ENCODE data around the gene EMC8. TPM values are rescaled to one million over a fixed set of nuclear protein-coding genes. Genes with fewer than 3 reads are reported as not detected.
A peak's percentile ranks its signal among the peaks of the same experiment; 100 is the strongest.

EMC8 gene
- polyA plus RNA-seq, 1 experiment = 30.5 TPM

DNA sequence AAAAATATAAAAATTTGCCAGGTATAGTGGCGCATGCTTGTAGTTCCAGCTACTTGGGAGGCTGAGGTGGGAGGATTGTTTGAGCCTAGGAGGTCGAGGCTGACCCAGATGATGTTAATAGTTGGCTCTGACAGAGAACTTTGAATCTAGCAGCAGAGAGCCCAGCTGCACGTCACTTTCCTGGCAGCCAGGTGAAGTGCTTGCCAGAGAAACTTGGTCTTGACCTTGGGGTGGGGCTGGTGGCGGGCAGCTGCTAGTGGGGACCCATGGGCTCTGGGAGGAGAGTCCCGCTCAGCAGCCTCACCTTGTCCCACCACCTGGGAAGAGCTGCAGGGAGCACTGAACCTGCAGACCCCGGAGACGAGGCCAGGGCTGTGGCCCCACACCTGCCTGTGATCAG lies 45.4 kb downstream of the EMC8 start:
- TF ChIP-seq, protein P1, sequence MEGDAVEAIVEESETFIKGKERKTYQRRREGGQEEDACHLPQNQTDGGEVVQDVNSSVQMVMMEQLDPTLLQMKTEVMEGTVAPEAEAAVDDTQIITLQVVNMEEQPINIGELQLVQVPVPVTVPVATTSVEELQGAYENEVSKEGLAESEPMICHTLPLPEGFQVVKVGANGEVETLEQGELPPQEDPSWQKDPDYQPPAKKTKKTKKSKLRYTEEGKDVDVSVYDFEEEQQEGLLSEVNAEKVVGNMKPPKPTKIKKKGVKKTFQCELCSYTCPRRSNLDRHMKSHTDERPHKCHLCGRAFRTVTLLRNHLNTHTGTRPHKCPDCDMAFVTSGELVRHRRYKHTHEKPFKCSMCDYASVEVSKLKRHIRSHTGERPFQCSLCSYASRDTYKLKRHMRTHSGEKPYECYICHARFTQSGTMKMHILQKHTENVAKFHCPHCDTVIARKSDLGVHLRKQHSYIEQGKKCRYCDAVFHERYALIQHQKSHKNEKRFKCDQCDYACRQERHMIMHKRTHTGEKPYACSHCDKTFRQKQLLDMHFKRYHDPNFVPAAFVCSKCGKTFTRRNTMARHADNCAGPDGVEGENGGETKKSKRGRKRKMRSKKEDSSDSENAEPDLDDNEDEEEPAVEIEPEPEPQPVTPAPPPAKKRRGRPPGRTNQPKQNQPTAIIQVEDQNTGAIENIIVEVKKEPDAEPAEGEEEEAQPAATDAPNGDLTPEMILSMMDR (IDR thresholded peaks at IDR 0.05; ENCODE audit: low read depth, low read length) = no peak
- Histone ChIP-seq H3K27me3 (ENCODE audit: control insufficient read depth, insufficient read depth, low read length) (no peaks in the 10 kb centered on the region), H3K4me3 (ENCODE audit: low read depth, low read length) (no peak overlapping the region), H3K27ac (ENCODE audit: low read depth, low read length) (no peak overlapping the region), H3K9me3 (ENCODE audit: control insufficient read depth, insufficient read depth, low read length) (no peaks in the 10 kb centered on the region)
- POLR2A ChIA-PET = no interaction called here
- CTCF ChIA-PET = interaction anchor here (0.7 kb wide), 1 partner anchor 18 kb away, joined by 3 read pairs; no protein-coding TSS in a partner anchor
- no peak for DNase-seq (ENCODE audit: low read depth, low spot score)

DNA sequence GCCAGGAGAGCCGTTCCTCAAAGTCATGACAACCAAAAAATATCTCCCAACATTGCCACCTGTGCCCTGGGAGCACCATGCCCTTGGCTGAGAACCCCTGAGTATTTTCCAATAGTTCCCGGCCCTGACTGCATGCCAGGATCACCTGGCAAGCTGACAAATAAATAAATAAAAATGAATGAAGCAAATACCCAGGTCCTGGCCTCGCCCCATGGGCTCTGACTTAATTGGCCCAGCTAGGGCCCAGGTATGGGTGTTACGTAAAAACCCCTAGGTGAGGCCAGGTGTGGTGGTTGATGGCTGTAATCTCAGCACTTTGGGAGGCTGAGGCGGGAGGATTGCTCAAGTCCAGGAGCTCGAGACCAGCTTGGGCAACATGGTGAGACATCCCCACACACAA lies 45.8 kb downstream of the EMC8 start:
- ChIA-PET CTCF (interaction anchor here (0.7 kb wide), 1 partner anchor 19 kb away, joined by 3 read pairs; no protein-coding TSS in a partner anchor), POLR2A (no interaction called here)
- Histone ChIP-seq H3K9me3 (ENCODE audit: control insufficient read depth, insufficient read depth, low read length) (no peaks in the 10 kb centered on the region), H3K4me3 (ENCODE audit: low read depth, low read length) (no peak overlapping the region), H3K27me3 (ENCODE audit: control insufficient read depth, insufficient read depth, low read length) (no peaks in the 10 kb centered on the region), H3K27ac (ENCODE audit: low read depth, low read length) (no peak overlapping the region)
- no peak for DNase-seq (ENCODE audit: low read depth, low spot score)
- TF ChIP-seq, protein P1 (IDR thresholded peaks at IDR 0.05; ENCODE audit: low read depth, low read length) = no peak

DNA sequence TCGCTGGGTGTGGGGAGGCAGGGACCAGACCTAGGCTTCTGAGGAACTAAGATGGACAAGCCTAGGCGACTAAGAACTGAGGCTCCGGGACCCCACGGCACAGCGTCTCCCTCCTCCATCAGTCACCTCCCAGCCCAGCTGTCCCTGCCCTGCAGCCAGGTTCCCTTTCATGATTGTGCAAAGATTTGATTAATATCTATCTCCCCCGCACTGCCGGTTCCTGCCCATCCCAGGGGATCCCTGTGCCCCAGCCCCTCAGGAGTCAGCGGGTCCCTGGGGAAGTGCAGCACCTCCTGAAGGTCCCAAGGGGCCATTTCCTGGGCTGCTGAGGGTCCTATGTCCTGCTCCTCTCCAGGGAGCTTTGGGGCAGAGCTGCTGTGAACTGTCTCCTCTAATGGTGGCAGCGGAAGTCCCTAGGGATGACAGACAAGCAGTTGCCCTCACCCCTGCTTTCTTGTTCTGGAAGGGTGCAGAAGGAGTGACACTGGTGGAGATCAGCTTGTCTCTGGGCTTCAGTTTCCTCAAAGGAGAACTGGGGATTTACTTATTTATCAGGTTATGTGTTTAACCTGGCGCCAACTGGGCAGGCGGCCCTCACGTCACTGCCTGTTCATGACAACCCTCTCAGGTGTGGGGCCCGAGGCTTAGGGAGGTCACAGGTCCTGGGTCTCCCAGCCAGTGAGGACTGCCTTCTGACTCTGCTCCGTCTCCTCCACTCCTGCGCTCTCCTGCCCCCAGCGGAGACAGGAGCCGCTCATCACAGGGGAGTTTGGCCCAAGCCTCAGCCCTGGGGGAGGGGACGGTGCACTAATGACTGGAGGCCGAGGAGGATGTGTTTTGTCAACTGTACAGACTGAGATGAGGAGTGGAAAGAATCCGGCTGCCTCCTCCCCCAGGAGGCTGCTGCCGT lies 46.6 kb downstream of the EMC8 start:
- CTCF ChIA-PET = no interaction called here
- TF ChIP-seq, protein P1 (IDR thresholded peaks at IDR 0.05; ENCODE audit: low read depth, low read length) = peak; percentile 64
- Histone ChIP-seq H3K27ac (ENCODE audit: low read depth, low read length) (no peak overlapping the region), H3K4me3 (ENCODE audit: low read depth, low read length) (no peak overlapping the region), H3K27me3 (ENCODE audit: control insufficient read depth, insufficient read depth, low read length) (no peaks in the 10 kb centered on the region), H3K9me3 (ENCODE audit: control insufficient read depth, insufficient read depth, low read length) (no peaks in the 10 kb centered on the region)
- POLR2A ChIA-PET = no interaction called here
- no peak for DNase-seq (ENCODE audit: low read depth, low spot score)

DNA sequence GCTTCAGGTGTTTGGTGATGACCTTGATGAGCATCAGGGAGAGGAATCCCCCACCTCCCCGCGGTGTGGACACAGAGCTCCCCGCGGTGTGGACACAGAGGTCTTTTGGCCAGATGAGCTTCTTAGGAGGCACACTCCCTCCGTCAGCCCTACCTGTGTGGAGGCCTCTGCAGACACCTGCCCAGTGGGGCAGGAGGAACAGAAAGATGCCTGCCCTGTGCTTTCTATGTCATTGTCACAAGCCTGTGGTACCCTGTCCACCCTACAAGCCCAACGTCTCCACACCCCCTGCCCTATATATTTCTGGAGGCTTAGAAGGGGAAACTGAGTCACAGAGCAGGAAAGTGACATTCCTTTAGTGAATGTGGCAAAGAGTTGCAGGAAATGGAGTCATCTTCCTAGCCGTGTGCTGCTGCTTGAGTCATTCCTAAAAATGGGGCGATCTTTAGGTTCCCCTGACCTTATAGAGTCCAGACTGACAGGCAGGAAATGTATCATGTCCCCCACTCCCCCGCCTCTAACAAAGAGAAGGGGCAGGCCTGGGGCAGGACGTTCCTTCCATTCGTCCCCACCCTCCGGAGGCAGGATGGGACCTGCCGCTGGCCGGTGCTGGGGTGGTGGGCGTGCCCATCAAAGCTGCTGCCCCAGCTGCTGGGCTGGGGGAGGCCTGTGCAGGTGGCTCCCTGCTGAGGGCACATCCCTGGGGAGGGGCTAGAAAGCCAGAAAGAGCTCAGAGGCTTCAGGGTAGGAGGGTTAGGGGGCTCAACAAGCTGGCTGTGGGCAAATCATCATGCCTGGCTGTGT lies 47.4 kb downstream of the EMC8 start:
- Histone ChIP-seq H3K4me3 (ENCODE audit: low read depth, low read length) (no peak overlapping the region), H3K27me3 (ENCODE audit: control insufficient read depth, insufficient read depth, low read length) (no peaks in the 10 kb centered on the region), H3K27ac (ENCODE audit: low read depth, low read length) (no peak overlapping the region), H3K9me3 (ENCODE audit: control insufficient read depth, insufficient read depth, low read length) (no peaks in the 10 kb centered on the region)
- no peak for DNase-seq (ENCODE audit: low read depth, low spot score)
- TF ChIP-seq, protein P1 (IDR thresholded peaks at IDR 0.05; ENCODE audit: low read depth, low read length) = no peak
- CTCF ChIA-PET = no interaction called here
- POLR2A ChIA-PET = no interaction called here
